ENCODE results near the gene JAKMIP1.

DNA sequence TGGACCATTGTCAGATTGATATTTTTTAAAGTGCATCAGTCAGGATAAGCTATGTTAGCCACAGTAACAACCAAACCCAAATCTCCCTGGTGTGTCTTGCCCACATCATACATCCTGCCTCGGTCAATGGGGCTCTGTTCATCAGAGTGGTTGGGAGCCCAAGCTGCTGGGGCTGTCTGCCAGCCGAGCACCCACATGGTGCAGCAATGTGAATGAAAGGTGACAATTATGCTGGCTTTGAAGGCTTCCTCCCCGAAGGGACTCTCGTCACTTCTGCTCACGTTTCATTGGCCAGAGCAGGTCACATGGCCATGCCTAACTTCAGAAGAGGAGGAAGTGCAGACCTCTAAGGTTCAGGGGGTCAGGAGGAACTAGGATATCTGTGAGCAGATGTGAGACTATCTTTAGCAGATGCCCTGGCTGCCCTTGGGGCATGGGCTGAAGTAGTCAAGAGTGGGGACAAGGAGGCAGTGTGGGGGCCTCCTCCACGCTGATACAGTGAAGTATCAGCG, 1.3 kb upstream of the JAKMIP1 start:
- TF ChIP-seq CTCF (IDR thresholded peaks at IDR 0.05) (no peak), POLR2A (IDR thresholded peaks at IDR 0.05) (no peak)

Data from lower leg skin (tissue), 3 donors.